ENCODE results near the gene DSE. TPM values are rescaled to one million over a fixed set of nuclear protein-coding genes. Genes with fewer than 3 reads are reported as not detected.

Gene DSE
- total and polyA plus RNA-seq, 9 donors, result 23.1 to 61.6 (median 40.6) TPM

DNA sequence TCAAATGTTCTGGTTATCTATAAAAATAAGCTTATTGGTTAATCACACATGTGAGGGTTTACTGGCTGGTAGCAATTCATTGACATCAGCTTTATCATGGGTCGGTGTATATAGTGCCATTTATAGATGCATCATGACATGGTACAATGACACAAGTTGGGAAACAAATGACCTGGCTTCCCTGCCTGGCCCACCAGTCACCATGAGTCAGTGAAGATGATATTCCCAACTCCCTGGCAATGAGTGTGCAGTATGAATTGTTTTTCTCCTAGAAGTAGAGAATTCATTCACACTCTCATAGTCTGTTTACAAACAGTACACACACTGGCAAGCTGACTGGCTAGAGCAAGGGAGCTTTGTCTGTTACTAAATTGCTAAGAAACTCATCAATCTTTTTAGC is 53.3 kb downstream of the DSE start:
- DNase-seq, result no peak
- no peak overlapping the region for H3K27ac ChIP-seq
- 92 to 95% (median 92%) methylated on average over 1 of the region's 1 CpG for WGBS, 3 donors
- H3K4me1 ChIP-seq (ENCODE audit: insufficient read depth), result peaks cover 4% of the 10 kb centered on the region
- no peaks in the 10 kb centered on the region for H3K27me3 ChIP-seq
- TF ChIP-seq EP300 (IDR thresholded peaks at IDR 0.05), result no peak
- TF ChIP-seq, protein P1, sequence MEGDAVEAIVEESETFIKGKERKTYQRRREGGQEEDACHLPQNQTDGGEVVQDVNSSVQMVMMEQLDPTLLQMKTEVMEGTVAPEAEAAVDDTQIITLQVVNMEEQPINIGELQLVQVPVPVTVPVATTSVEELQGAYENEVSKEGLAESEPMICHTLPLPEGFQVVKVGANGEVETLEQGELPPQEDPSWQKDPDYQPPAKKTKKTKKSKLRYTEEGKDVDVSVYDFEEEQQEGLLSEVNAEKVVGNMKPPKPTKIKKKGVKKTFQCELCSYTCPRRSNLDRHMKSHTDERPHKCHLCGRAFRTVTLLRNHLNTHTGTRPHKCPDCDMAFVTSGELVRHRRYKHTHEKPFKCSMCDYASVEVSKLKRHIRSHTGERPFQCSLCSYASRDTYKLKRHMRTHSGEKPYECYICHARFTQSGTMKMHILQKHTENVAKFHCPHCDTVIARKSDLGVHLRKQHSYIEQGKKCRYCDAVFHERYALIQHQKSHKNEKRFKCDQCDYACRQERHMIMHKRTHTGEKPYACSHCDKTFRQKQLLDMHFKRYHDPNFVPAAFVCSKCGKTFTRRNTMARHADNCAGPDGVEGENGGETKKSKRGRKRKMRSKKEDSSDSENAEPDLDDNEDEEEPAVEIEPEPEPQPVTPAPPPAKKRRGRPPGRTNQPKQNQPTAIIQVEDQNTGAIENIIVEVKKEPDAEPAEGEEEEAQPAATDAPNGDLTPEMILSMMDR (IDR thresholded peaks at IDR 0.05), result no peak
- TF ChIP-seq POLR2A (IDR thresholded peaks at IDR 0.05), result no peak
- no peaks in the 10 kb centered on the region for H3K9me3 ChIP-seq
- H3K4me3 ChIP-seq, result no peak overlapping the region
- no peaks in the 10 kb centered on the region for H3K36me3 ChIP-seq
- intact Hi-C loops (cut with DNase I), result no loop called here

DNA sequence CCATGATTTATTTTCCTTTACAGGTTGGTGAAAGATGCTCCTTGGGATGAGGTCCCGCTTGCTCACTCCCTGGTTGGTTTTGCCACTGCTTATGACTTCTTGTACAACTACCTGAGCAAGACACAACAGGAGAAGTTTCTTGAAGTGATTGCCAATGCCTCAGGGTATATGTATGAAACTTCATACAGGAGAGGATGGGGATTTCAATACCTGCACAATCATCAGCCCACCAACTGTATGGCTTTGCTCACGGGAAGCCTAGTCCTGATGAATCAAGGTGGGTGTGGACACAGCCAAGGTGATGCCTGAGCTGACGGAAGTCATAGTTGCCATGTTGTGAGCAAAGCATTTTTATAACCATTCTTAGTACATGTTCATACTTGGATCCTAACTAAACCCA is 55.8 kb downstream of the DSE start:
- Histone ChIP-seq H3K27ac (no peak overlapping the region), H3K4me1 (ENCODE audit: insufficient read depth) (peaks cover 3% of the 10 kb centered on the region)

DNA sequence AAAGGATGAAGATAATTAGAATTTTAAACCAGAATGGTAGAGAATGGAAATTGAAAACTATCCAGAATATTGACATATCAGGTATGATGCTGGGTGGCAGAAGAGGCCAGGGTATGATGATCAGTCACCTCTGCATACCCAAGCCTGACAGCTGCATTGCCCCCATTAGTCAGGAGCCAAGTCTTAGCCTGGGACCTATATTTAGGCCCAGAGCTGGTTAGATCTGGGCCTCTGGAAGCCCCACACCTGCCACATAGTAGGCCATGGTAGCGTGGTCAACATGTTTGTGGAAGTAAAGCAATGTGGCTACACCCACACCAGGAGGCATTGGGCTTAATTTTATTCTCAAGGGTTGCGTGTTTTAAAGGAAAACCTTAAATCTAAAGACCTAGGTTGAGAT is 58.4 kb downstream of the DSE start:
- no peaks in the 10 kb centered on the region for H3K9me3 ChIP-seq
- H3K27me3 ChIP-seq, result no peaks in the 10 kb centered on the region
- no peak overlapping the region for H3K27ac ChIP-seq
- no peaks in the 10 kb centered on the region for H3K4me1 ChIP-seq (ENCODE audit: insufficient read depth)
- intact Hi-C loops (cut with DNase I), result no loop called here
- no peaks in the 10 kb centered on the region for H3K36me3 ChIP-seq
- 95 to 100% (median 97%) methylated on average over 2 of the region's 2 CpGs for WGBS, 3 donors
- no peak overlapping the region for H3K4me3 ChIP-seq
- no peak for TF ChIP-seq EP300 (IDR thresholded peaks at IDR 0.05)
- DNase-seq, result no peak

More for the DNA sequence above, 55.8 kb downstream of the DSE start:
- TF ChIP-seq POLR2A (IDR thresholded peaks at IDR 0.05) (no peak), EP300 (IDR thresholded peaks at IDR 0.05) (no peak)
- TF ChIP-seq, protein P1 (IDR thresholded peaks at IDR 0.05), result no peak
- Histone ChIP-seq H3K4me3 (no peak overlapping the region), H3K36me3 (no peaks in the 10 kb centered on the region), H3K9me3 (no peaks in the 10 kb centered on the region), H3K27me3 (no peaks in the 10 kb centered on the region)
- intact Hi-C loops (cut with DNase I), result no loop called here
- WGBS, 3 donors, result 93 to 96% (median 95%) methylated on average over 3 of the region's 3 CpGs
- no peak for DNase-seq

DNA sequence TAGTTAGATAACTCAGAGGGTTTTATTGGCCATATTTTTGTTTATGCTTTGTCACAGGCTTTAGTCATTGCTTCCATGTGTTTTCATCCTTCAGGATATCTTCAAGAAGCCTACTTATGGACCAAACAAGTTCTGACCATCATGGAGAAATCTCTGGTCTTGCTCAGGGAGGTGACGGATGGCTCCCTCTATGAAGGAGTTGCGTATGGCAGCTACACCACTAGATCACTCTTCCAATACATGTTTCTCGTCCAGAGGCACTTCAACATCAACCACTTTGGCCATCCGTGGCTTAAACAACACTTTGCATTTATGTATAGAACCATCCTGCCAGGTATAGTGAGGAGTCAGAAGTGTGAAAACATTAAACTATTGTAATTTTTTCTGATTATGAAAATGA is 60.1 kb downstream of the DSE start:
- Histone ChIP-seq H3K27ac (no peak overlapping the region), H3K27me3 (no peaks in the 10 kb centered on the region), H3K4me3 (no peak overlapping the region), H3K36me3 (peaks cover 2% of the 10 kb centered on the region), H3K4me1 (ENCODE audit: insufficient read depth) (no peaks in the 10 kb centered on the region), H3K9me3 (no peaks in the 10 kb centered on the region)
- intact Hi-C loops (cut with DNase I), result no loop called here
- TF ChIP-seq EP300 (IDR thresholded peaks at IDR 0.05) (no peak), POLR2A (IDR thresholded peaks at IDR 0.05) (no peak)
- TF ChIP-seq, protein P1 (IDR thresholded peaks at IDR 0.05), result no peak
- no peak for DNase-seq
- WGBS, 3 donors, result 91 to 93% (median 92%) methylated on average over 4 of the region's 4 CpGs

DNA sequence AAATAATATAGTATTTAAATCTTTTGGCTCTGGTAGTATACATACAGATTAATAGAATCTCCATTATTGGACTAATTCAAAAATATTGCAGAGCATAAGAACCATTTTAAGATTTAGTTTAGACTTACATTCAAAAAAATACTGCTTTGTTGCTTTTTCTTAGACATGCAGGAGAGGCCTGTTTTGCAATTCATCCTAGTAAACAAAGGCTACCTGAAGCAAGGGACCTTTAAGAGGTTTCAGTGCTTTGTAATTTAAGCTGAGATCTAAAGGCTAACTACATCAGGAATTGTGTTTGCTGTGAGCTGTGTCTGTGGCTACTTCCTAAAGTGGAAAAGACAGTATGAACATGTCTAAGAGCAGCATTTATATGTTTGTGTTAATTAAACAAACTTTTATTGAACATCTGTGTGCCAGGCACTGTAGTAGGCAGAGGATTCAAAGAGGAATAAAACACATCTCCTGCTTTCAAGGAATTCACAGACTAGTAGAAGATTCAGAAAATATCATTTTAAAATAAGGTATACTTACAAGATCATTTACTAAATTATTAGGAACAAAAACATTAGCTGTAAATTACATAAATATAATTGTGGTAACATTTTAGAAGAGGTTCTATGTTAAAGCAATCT is 61.3 kb downstream of the DSE start:
- no peak overlapping the region for H3K4me3 ChIP-seq
- H3K36me3 ChIP-seq, result peaks cover 2% of the 10 kb centered on the region
- DNase-seq, result no peak
- TF ChIP-seq EP300 (IDR thresholded peaks at IDR 0.05), result no peak
- TF ChIP-seq, protein P1 (IDR thresholded peaks at IDR 0.05), result no peak
- TF ChIP-seq POLR2A (IDR thresholded peaks at IDR 0.05), result no peak
- H3K27ac ChIP-seq, result no peak overlapping the region
- no peaks in the 10 kb centered on the region for H3K4me1 ChIP-seq (ENCODE audit: insufficient read depth)
- intact Hi-C loops (cut with DNase I), result no loop called here
- H3K9me3 ChIP-seq, result no peaks in the 10 kb centered on the region
- H3K27me3 ChIP-seq, result no peaks in the 10 kb centered on the region
